HPDE6-E6E7 (cell line): ENCODE data around the gene KRTAP10-7.
"Not testable (repeated sequence)": the region's sequence is repeated elsewhere in the genome, so short reads cannot be mapped to it uniquely, and the experiment has no call there.

Experiments
- DNase-seq: peaks from one replicate; pipeline ENCODE4 v3.0.0; 2011; ENCODE audit warnings: missing footprints; ENCODE audit errors: extremely low spot score

The KRTAP10-7 gene

GRCh38 chr21:44612029-44612486 is 11.7 kb downstream of the KRTAP10-7 start, which contains the start of gene KRTAP10-8:
Gene KRTAP10-8 (plus strand): TSS chr21:44612079. CDS start chr21:44612101, 22 bp downstream.
- no peak for DNase-seq

DNA sequence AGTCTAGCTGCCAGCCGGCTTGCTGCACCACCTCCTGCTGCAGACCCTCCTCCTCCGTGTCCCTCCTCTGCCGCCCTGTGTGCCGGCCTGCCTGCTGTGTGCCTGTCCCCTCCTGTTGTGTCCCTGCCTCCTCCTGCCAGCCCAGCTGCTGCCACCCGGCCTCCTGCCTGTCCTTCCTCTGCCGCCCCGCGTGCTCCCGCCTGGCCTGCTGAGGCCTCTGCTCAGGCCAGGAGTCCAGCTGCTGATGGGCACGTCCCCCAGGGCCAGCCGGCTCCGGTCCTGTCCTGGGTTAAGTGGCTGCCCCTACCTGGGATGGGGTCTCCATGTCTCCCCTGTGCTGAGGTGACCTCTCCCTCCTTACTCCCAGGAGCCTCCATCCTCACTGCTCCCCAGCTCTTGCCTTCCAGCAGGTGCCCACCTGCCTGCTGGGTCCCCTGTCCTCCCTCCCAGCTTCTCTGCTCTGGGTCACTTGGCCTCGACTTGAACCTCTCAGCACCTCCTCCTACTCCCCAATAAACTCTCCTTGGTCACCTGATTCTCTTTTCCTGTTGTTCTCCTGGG is 12.4 kb downstream of the KRTAP10-7 start:
- DNase-seq = no peak

DNA sequence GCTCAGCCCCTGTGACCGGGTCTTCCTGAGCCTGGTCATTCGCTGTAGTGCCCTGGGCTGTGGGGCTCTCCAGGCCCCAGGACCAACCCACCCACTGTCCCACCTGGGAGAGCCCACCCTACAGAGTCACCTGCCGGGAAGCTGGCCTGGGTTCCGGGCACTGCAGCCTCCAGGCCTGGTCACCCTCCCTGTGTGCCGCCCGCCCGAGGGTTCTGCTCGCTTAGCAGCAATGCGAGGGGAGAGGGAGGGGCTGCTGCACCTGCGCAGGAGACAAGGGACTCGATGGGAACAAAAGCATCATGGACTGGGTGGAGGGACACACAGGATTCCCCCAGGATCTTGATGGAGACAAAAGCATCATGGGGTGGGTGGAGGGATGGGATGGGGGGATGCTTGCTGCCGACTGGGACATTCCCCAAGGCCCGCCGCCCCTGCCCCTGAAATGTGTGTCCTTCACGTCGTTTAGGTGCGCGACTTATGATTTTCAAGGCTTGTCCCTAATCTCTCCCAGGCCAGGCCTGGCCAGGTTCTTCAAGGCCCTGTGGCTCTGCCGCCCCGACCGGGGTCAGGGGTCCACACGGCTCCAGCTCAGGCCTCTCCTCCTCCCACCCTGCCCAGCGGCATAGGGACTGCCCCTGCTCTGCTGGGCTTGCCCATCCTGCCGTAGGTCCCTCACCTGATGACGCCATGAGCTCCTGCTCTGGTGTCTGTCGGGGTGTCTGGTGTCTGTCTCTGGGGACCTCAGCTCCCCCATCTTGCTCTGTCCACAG is 13.2 kb downstream of the KRTAP10-7 start:
- DNase-seq = no peak

DNA sequence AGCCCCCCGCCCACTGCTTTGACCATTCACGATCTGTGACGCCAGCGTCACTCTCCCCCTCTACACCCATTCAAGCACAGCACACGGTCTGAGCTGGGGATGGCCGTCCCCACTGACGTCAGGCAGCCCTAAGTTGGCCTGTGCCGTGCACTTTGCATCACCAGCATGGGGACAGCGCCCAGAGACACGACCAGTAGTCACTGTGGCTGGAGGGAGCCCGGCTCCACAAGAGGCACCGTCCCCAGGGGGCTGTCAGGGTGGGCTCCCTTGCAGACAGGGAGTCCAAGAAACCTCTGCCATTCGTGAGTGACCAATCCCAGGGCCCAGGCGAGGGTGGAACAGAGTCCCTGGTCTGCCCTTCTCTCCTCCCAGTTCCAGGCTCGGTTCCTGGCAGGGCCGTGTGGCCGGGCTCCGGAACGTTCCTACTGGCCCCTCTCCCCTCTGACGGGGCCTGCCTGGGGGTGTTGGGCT is 13.8 kb downstream of the KRTAP10-7 start:
- DNase-seq = no peak

- no peak for DNase-seq
Observed at GRCh38 chr21:44614961-44615391, 14.6 kb downstream of the KRTAP10-7 start.

DNA sequence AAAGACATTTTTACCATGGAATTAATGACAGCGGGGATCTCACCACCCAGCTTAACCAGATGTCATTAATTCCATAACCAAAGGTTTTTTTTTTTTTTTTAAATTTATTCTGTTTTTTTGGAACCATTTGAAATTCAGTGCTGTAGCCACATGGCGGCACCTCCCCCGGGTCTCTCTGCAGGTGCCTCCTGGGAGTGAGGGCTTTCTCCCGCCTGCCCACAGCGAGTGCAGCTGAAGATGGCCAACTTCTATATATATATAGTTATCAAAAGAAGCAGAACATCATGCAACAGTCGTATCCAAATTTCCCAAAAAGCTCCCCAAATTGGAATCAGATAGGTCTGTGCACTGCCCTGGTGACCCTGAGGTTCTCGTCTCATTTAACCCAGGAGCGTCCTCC is 15.1 kb downstream of the KRTAP10-7 start:
- DNase-seq = no peak

GRCh38 chr21:44615911-44616590 is 15.7 kb downstream of the KRTAP10-7 start:
- DNase-seq = no peak

DNA sequence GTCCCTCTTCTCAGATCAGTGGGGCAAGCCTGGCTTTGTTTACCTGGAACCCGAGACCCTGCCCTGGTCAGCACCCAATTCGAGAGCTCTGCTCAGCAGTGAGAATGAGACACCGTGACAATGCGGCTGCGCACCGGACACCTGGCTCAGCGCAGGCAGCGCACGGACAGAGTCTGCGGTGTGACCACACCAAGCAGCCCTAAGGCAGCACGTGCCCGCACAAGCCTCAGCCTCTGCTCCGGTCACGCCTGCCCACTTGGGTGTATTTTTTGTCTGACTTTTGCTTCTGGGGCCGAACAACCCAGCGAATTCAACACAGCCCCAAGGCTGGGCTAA is 16.2 kb downstream of the KRTAP10-7 start:
- DNase-seq = no peak

DNA sequence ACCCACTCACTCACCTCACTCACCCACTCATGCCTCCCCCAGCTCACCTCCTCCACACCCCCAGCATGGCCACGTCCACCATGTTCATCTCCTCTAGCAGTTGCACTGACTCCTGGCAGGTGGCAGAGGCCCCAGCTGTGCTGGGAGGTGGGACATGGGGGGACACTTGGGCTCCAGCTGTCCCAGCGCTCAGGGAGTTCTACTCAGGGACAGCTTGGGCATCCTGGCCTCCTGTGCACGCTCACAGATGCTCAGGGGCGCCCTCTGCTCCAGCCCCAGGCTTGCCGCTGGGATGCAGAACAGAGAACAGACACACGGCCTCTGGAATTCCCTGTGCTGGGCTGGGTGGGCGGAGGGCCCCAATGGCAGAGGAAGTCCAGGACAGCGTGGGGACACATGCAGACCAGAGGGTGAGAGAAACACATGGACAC is 16.7 kb downstream of the KRTAP10-7 start:
- DNase-seq = no peak

- no peak for DNase-seq
Observed at GRCh38 chr21:44618504-44618903, 18.1 kb downstream of the KRTAP10-7 start.

GRCh38 chr21:44618909-44619308 is 18.5 kb downstream of the KRTAP10-7 start:
- no peak for DNase-seq

DNA sequence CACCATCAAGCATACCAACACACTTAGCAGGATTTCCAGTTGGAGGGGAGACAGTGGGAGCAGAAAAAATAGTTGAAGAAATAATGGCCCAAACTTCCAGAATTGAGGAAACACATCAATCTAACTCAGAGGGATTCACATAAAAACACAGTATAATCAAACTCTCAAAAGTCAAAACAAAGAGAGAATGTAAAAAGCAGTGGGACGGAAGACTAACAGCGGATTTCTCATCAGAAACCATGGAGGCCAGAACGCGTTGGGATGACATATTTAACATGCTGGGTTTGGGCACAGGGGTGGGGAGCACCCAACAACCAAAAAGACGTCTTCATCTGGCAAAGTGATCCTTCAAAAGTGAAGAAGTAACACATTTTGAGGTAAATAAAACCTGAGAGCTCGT is 19.5 kb downstream of the KRTAP10-7 start:
- no peak for DNase-seq

GRCh38 chr21:44623575-44623974 is 23.2 kb downstream of the KRTAP10-7 start:
- DNase-seq = no peak

DNA sequence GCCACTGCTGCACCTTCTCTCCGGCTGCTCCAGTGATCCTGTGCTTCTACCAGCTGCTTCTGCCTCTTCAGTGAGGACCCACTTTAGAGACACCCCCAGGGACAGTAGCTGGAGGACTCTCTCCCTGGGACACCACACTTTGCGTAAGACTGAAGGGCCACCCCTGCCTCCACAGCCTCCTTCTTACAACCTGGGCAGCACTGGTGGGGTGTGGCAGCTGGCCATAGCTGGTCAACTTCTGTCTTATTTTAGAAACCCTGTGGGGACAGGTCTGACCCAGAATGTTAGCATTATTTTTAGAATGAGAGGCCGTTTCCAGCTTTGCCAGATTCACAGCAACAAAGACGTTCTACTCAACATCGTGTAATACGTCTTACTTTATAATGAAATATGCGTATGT is 25.4 kb downstream of the KRTAP10-7 start:
- DNase-seq = no peak

DNA sequence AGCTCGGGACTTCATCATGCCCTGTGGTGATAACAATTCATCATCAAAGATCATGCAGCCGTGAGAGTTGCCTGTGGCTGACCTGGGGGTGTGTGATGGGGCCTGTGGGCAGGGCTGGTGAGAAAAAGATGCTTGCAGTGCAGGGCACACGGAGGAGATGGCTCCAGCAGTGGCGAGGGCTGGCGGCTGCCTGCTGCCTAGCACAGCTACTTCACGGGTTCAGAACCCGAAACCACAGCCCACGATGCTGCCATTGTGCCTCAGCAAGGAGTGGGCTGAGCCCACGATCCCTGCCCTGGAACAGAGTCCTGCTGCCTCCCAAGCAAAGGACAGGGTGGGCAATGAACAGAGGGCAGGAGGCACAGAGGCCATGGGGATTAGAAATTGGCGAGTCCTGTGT is 25.9 kb downstream of the KRTAP10-7 start:
- no peak for DNase-seq

- no peak for DNase-seq
Observed at GRCh38 chr21:44626673-44627143, 26.3 kb downstream of the KRTAP10-7 start, which contains the start of gene KRTAP10-9. Gene KRTAP10-9 (plus strand): TSS chr21:44627093. CDS start chr21:44627172, 79 bp downstream.

- not testable (repeated sequence) for DNase-seq
Observed at GRCh38 chr21:44627181-44627822, 26.9 kb downstream of the KRTAP10-7 start.

- DNase-seq = not testable (repeated sequence)
Observed at GRCh38 chr21:44627831-44628233, 27.4 kb downstream of the KRTAP10-7 start.

DNA sequence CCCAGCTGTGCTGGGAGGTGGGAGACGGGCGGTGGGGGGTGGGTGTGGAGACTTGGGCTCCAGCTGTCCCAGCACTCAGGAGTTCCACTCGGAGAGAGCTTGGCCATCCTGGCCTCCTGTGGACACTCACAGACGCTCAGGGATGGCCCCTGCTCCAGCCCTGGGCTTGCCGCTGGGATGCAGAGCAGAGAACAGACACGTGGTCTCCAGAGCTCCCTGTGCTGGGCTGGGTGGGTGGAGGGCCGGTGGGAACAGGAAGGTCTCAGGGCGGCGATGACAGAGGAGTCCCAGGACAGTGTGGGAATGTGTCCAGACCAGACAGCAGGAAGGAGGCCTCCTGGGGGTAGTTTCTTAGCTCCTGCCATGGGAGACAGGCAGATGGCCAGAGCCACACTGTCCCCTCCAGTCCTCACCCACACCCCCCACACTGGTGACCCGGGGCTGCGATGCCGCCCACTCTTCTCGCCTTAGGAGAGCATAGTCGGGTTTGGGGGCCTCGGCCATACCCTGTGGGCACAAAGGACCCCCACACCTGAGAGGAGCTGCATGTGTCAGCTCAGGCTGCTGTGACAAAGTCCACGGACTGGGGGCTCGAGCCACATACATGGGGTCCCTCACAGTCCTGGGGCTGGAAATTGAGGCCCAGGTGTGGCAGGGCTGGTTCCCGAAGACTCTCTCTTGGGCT is 28.5 kb downstream of the KRTAP10-7 start:
- DNase-seq = no peak

GRCh38 chr21:44630440-44630839 is 30.0 kb downstream of the KRTAP10-7 start:
- DNase-seq = no peak

DNA sequence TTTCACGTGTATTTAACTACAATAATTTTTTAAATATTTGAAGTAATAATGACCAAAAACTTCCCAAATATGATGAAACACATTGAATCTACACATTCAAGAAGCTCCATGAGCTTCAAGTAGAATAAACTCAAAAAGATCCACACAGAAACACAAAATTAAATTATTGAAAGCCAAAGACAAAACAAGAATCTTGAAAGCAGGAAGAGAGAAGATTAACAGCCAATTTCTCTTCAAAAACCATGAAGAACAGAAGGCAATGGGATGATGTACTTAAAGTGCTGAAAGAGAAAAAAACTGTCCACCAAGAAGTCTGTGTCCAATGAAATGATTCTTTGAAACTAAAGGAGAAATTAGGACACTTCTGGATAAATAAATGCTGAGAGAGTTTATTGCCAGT is 31.7 kb downstream of the KRTAP10-7 start:
- DNase-seq = no peak
